Hindlimb muscle (tissue), 1 donor: ENCODE data around the gene CTNNB1. TPM values are rescaled to one million over a fixed set of nuclear protein-coding genes. Genes with fewer than 3 reads are reported as not detected.

ENCODE experiments used
- DNase-seq: peaks from one replicate; pipeline ENCODE4 v3.0.0-alpha.2; 2013
- polyA plus RNA-seq: library from polyadenylated mRNA; unstranded; fragments of 120-200 nt; gene quantifications from one replicate; pipeline ENCODE4 v1.2.1, GENCODE V29; 2013; ENCODE audit not compliant: insufficient read length

Gene CTNNB1
- polyA plus RNA-seq = 283 TPM

GRCh38 chr3:41198950-41199865 lies at the start of gene CTNNB1:
Gene CTNNB1 (plus strand): TSS chr3:41199505. CDS start chr3:41224069, 24,564 bp downstream.
- peak; percentile 96 for DNase-seq

DNA sequence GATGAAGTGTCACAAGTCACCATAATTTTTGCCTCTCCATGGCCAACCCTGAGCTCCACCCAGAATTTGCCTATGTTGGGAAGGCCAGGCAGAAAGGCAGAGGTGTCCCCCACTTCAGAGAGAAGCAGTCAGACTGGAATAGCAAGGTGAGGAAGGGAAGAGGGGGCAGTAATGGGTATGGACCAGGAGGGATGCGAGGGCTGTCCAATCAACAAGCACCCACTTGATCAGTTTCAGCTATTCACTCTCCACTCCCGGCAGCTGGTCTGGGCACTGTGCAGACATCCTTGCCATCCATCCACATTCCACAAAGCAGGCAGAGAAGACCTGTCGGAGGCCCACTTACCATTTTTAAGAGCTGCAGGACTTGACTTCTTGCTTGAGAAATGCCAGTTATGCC lies 43.5 kb upstream of the CTNNB1 start:
- no peak for DNase-seq

DNA sequence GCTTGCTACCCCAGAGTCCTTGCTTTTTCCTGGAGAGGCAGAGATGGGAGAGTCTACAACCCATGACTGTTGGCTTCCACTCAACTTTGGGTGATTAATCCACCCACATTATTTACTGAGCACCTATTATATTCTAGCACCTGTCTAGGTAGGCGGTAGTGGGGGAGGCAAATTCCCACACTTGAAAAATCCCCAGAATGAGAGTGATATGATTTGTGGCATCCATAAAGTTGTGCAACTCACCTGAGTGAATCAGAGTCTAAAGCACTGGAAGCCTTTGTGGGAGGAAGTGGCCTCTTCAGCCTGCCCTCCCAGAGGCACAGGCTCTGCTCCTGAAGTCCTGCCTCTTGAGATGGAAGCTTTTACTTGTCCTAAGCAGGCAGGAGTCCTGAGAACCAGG lies 40.4 kb upstream of the CTNNB1 start:
- no peak for DNase-seq

GRCh38 chr3:41159588-41160189 lies 39.6 kb upstream of the CTNNB1 start:
- no peak for DNase-seq

GRCh38 chr3:41162541-41162940 lies 36.8 kb upstream of the CTNNB1 start:
- no peak for DNase-seq

GRCh38 chr3:41163006-41163405 lies 36.3 kb upstream of the CTNNB1 start:
- no peak for DNase-seq

DNA sequence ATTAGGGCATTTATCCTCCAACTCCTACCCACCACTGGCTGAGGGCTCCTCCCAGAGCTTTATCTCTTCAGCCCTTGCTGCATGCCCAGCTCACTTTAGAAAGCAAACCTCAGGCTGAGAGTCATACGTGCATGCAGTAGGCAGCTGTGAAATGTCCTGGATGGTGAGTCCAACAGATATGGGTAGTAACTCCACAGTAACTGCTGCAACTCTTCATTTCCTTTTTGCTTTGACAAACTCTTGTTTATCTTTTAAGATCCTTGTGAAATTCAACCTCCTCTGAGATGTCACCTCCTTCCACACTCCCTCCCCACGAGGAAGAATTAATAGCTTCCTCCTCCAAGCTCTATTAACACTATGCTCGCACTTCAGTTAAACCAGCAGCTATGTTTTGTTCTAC lies 35.9 kb upstream of the CTNNB1 start:
- no peak for DNase-seq

- DNase-seq = no peak
These were observed 34.5 kb upstream of the CTNNB1 start for GRCh38 chr3:41164777-41165176.

DNA sequence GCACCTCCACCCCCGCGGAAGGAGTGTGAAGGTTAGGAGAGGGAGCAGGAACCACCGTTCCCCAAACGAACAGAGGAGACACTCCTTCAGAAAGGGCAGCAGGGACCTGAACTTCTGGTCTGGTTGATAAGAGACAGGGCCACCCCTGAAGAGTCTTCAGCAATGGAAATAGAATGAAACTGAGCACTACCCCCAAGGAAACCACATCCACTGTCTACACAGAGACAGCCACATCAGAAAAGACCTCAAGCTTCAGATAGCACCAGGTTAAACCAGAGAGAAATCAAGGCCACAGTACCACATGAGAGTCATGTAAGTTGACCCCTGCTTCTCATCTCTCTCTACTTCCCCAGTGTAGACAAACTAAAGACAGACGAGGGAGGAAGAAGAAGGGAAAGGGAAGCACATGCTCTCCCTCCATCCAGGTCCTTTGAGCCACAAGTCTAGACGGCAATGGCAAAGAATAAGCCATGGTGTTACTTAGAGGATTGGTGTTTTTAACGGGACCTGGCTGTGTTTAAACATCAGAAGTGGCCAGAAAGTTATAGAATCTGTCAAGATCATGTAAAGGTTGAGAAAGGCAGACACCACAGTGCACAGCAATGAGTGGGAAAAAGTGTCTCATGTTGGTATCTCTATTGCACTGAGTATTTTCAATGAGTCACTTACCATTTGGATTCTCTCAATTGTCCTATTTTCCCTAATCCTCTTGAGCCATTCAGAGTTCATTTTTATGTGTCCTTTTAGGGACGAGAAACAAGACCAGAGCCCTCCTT lies 31.4 kb upstream of the CTNNB1 start:
- DNase-seq = no peak

- no peak for DNase-seq
These were observed 30.3 kb upstream of the CTNNB1 start for GRCh38 chr3:41169023-41169422.

DNA sequence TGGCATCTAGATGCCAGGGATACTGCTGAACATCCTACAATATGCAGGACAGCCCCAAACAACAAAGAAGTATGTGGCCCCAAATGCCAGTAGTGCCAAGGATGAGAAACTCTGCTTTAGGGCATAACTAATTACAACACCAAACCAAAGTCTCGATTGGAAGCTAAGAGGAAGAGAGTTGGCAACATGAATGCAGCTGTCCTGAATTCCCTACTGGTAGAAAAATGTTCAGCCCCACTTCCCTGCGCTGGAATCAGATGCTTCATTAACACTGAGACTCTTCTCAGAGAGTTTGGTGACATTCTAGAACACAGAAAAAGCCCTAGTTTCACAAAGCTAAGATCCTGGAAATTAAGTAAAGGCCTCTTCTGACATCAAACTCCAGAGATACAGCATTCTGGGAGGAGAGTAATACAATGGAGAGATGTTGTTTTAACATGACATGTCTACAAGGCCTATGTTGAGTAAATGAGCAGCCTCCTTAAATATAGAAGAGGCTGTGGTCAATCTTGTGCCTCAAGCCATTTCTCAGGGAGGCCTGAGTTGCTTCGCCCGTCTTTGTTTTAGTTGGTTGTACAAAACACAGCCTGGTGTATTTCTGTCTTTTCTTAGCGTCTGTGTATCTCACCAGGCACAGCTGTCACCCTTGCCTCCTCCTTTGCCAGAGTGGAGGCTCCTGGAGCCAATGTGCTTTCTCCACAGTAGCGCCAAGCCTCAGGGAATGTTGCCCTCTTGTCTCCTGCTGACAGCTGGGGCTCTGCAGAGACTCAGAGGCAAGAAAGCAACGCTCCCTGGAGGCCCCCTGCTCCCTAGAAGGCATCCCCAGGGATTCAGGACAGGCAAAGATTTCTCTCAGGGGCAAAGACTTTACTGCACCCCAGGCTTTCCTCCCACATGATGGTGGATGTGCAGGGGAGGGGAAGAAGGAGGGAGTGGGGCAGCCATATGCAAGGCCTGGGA lies 25.1 kb upstream of the CTNNB1 start:
- DNase-seq = no peak

DNA sequence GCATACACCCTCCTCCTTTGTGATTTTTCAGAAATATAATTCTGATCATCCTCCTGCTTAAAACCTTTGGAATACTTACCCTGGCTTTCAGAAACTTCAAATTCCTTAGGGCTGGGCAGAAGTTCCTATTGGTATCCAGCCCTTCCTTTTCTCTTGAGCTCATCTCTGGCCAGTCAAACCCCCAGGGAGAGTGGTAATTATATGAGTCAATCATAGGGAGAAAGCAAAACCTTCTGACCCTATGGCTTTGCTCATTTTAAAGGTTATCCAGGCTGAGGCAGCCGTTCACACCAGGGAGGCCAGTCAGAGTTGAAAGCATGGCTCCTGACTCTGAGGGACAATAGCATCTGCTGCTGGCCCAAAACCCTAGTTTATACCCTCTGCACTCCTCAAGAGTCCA lies 23.9 kb upstream of the CTNNB1 start:
- no peak for DNase-seq

DNA sequence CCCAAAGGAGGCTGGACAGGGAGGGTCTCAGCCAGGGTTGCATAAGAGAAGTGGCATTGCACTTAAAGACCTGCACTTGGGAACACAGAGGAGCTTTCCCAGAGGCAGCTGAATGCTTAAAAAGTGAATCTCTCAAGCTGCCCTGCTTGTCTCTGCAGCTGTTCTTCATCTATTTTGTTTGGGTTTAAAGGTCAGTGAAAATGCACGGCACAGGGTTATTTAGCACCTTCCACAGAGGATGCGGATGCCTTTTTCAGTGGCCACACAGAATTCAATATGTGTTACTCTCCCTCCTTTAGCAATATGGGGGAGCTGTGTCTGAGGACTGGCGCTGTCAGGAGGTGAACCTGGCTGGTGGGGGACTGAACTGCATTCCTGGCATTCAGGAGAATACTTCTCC lies 22.7 kb upstream of the CTNNB1 start:
- no peak for DNase-seq

DNA sequence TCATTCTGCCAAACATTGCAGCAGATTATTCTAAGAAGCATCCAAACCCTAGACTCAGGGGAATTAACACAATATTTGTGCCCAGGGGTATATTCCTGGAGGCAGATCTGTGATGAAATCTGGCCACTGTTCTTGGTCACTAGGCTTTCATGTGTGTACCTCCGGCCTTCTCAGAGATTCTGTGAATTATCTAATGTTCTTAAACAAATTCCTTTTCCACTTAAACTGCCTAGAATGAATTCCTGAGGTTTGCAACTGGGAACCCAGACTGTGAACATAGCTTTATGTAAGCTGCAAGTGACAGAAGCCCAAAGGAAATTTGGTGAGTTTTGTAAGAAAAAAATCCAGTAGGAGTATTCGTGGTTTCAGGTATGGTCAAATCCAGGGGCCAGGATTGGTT lies 20.7 kb upstream of the CTNNB1 start:
- DNase-seq = no peak

DNA sequence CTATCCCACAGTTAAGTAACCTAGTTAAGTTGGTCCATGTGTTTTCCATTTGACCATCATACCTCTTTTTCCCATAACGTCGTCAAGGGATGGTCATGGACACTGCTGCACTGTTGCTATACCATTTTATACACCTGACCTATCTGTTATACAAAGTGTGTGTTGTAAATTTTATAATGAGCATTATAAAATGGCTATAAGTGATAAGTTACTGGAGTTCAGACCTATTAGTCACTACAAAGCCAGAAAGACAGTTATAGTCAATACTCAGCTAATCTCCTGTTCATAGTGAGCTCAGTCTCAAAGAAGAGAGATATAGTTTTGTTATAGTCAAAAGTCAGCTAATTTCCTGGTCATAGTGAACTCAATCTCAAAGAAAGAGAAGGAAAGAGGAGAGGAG lies 18.9 kb upstream of the CTNNB1 start:
- no peak for DNase-seq

DNA sequence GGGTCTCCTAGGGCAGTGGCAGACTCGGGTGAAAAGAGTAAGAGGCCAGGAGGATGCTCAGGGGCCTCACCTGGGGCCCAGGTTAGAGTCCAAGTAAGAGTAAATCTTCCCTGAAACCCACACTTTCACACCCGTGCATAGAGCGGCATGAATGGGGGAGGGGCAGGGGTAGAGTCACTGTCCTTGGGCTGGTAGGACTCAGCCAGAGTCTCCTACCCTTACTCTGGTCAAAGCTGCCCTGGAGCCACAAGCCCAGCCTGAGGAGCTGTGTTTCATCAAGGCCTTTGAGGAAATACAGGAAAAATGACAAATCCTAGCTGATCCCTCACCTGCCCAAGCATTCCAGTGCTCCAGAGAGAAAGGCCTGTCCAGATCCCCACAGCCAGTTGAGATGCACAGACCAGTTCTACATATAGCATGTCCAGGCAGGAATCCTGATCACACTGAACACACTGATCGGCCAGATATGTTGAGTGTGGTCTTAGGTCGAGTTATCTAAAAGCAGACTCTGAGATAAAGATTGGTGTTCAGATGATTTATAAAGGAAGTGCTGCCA lies 16.7 kb upstream of the CTNNB1 start:
- DNase-seq = no peak

GRCh38 chr3:41184394-41184793 lies 14.9 kb upstream of the CTNNB1 start:
- DNase-seq = no peak

- no peak for DNase-seq
These were observed 13.0 kb upstream of the CTNNB1 start for GRCh38 chr3:41186297-41186696.

GRCh38 chr3:41188306-41188705 lies 11.0 kb upstream of the CTNNB1 start:
- no peak for DNase-seq

GRCh38 chr3:41190509-41191284 lies 8.6 kb upstream of the CTNNB1 start:
- no peak for DNase-seq

GRCh38 chr3:41192885-41193284 lies 6.4 kb upstream of the CTNNB1 start:
- no peak for DNase-seq
